ENCODE results near the gene PSKH1. TPM values are rescaled to one million over a fixed set of nuclear protein-coding genes. Genes with fewer than 3 reads are reported as not detected.
"Not testable (repeated sequence)": the region's sequence is repeated elsewhere in the genome, so short reads cannot be mapped to it uniquely, and the experiment has no call there.

PSKH1 gene
- total RNA-seq, 2 donors from 2014 or later: 24.1 to 36.0 TPM

DNA sequence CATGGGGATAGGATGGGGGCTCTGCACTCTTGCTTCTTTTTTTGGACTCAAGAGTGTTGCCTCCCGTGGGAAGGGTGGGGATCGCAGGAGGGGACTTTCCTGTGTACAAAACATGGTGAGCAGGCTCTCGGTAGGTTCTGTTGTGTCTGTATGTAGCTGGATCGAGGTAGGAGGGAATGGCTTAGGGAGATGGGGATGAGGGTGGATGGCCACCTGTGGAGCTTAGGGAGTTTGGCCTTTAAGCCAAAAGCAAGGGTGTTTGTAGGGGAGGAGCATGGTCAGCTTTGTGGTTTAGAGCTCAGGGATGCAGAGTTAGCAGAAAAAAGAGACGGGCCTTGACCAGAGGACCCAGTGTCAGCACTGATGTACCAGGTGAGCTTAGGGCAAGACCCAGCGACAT is 31.2 kb upstream of the PSKH1 start:
- H3K4me1 ChIP-seq (ENCODE audit: control insufficient read depth in 1 of 2, low read depth in 2 of 2): peaks cover 37 to 63% of the 10 kb centered on the region in 2 donors
- peak overlapping the region; percentile 93 to 96 for H3K27ac ChIP-seq
- H3K9me3 ChIP-seq: no peaks in the 10 kb centered on the region
- no peak for ATAC-seq (ENCODE audit: insufficient number of reproducible peaks, low FRiP score, low read depth)
- TF ChIP-seq, protein P1, sequence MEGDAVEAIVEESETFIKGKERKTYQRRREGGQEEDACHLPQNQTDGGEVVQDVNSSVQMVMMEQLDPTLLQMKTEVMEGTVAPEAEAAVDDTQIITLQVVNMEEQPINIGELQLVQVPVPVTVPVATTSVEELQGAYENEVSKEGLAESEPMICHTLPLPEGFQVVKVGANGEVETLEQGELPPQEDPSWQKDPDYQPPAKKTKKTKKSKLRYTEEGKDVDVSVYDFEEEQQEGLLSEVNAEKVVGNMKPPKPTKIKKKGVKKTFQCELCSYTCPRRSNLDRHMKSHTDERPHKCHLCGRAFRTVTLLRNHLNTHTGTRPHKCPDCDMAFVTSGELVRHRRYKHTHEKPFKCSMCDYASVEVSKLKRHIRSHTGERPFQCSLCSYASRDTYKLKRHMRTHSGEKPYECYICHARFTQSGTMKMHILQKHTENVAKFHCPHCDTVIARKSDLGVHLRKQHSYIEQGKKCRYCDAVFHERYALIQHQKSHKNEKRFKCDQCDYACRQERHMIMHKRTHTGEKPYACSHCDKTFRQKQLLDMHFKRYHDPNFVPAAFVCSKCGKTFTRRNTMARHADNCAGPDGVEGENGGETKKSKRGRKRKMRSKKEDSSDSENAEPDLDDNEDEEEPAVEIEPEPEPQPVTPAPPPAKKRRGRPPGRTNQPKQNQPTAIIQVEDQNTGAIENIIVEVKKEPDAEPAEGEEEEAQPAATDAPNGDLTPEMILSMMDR (IDR thresholded peaks at IDR 0.05): no peak
- no peaks in the 10 kb centered on the region for H3K27me3 ChIP-seq (replicated peaks; ENCODE audit: insufficient read depth)
- H3K4me3 ChIP-seq: no peak overlapping the region
- H3K36me3 ChIP-seq: peaks cover 6% of the 10 kb centered on the region
- DNase-seq (ENCODE audit: low spot score): no peak

GRCh38 chr16:67862623-67863583 is 30.2 kb upstream of the PSKH1 start:
- Histone ChIP-seq H3K27me3 (replicated peaks; ENCODE audit: insufficient read depth) (no peaks in the 10 kb centered on the region), H3K4me1 (ENCODE audit: control insufficient read depth in 1 of 2, low read depth in 2 of 2) (peaks cover 29 to 53% of the 10 kb centered on the region in 2 donors), H3K36me3 (peaks cover 7% of the 10 kb centered on the region), H3K9me3 (no peaks in the 10 kb centered on the region), H3K27ac (peak overlapping the region; percentile 93 to 96), H3K4me3 (peak overlapping the region; percentile 51)
- TF ChIP-seq, protein P1 (IDR thresholded peaks at IDR 0.05): no peak
- DNase-seq (ENCODE audit: low spot score) (peak; percentile 74), ATAC-seq (ENCODE audit: insufficient number of reproducible peaks, low FRiP score, low read depth) (peak; percentile 94)

GRCh38 chr16:67864044-67864443 is 29.0 kb upstream of the PSKH1 start:
- H3K27me3 ChIP-seq (replicated peaks; ENCODE audit: insufficient read depth); H3K36me3 ChIP-seq; ATAC-seq (ENCODE audit: insufficient number of reproducible peaks, low FRiP score, low read depth); H3K9me3 ChIP-seq; DNase-seq (ENCODE audit: low spot score): not testable (repeated sequence)
- peaks cover 28 to 51% of the 10 kb centered on the region in 2 donors for H3K4me1 ChIP-seq (ENCODE audit: control insufficient read depth in 1 of 2, low read depth in 2 of 2)
- peak overlapping the region; percentile 51 for H3K4me3 ChIP-seq
- peak overlapping the region; percentile 83 to 96 for H3K27ac ChIP-seq

DNA sequence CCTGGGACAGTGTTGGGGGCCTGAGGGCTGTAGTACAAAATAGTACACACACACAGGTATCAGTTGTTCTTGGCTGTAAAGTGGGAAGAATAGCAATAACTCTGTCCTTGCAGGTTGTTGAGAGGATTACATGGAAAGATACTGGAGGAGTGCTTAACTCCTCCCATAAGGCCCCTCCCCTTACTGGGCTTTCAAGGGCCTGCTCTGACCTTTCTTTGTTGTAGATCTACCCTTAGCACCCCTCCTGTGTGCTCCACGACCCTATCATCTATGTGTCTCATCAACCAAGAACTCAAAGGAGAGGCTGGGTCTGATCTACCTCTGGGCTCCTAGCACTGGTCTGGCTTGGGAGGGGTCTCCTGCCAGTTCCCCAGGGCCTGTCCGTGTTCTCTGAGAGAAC is 28.5 kb upstream of the PSKH1 start:
- TF ChIP-seq, protein P1 (IDR thresholded peaks at IDR 0.05): no peak
- DNase-seq (ENCODE audit: low spot score) (no peak), ATAC-seq (ENCODE audit: insufficient number of reproducible peaks, low FRiP score, low read depth) (no peak)
- Histone ChIP-seq H3K27ac (peak overlapping the region; percentile 83 to 96), H3K27me3 (replicated peaks; ENCODE audit: insufficient read depth) (no peaks in the 10 kb centered on the region), H3K4me1 (ENCODE audit: control insufficient read depth in 1 of 2, low read depth in 2 of 2) (peaks cover 34 to 56% of the 10 kb centered on the region in 2 donors), H3K36me3 (peaks cover 11% of the 10 kb centered on the region), H3K9me3 (no peaks in the 10 kb centered on the region), H3K4me3 (no peak overlapping the region)

- H3K27me3 ChIP-seq (replicated peaks; ENCODE audit: insufficient read depth): no peaks in the 10 kb centered on the region
- TF ChIP-seq, protein P1 (IDR thresholded peaks at IDR 0.05): no peak
- no peaks in the 10 kb centered on the region for H3K9me3 ChIP-seq
- H3K27ac ChIP-seq: peak overlapping the region in 1 of 2 donors; percentile 83
- DNase-seq (ENCODE audit: low spot score): no peak
- no peak for ATAC-seq (ENCODE audit: insufficient number of reproducible peaks, low FRiP score, low read depth)
- H3K4me3 ChIP-seq: no peak overlapping the region
- peaks cover 18% of the 10 kb centered on the region for H3K36me3 ChIP-seq
- peaks cover 34 to 62% of the 10 kb centered on the region in 2 donors for H3K4me1 ChIP-seq (ENCODE audit: control insufficient read depth in 1 of 2, low read depth in 2 of 2)
Observed at GRCh38 chr16:67865318-67865717, 27.7 kb upstream of the PSKH1 start.

Measured in thoracic aorta (tissue), 2 donors.